ENCODE results near the gene PTTG1. TPM values are rescaled to one million over a fixed set of nuclear protein-coding genes. Genes with fewer than 3 reads are reported as not detected.

PTTG1 gene
- total and polyA plus RNA-seq, 12 donors = 0.32 to 17.5 (median 1.7) TPM; not detected in 1

- H3K27ac ChIP-seq = peak overlapping the region in 8 of 10 donors; percentile 2 to 67 (median 54)
- H3K27me3 ChIP-seq = no peaks in the 10 kb centered on the region
- H3K4me3 ChIP-seq = peak overlapping the region in 9 of 10 donors; percentile 19 to 56 (median 41)
- intact Hi-C loops (cut with DNase I) = no loop called here
- no peaks in the 10 kb centered on the region for H3K9me3 ChIP-seq
- no peaks in the 10 kb centered on the region for H3K36me3 ChIP-seq
- DNase-seq (peak; percentile 72 to 74), ATAC-seq (peak; percentile 79 to 95 (median 90))
- TF ChIP-seq, protein P1, sequence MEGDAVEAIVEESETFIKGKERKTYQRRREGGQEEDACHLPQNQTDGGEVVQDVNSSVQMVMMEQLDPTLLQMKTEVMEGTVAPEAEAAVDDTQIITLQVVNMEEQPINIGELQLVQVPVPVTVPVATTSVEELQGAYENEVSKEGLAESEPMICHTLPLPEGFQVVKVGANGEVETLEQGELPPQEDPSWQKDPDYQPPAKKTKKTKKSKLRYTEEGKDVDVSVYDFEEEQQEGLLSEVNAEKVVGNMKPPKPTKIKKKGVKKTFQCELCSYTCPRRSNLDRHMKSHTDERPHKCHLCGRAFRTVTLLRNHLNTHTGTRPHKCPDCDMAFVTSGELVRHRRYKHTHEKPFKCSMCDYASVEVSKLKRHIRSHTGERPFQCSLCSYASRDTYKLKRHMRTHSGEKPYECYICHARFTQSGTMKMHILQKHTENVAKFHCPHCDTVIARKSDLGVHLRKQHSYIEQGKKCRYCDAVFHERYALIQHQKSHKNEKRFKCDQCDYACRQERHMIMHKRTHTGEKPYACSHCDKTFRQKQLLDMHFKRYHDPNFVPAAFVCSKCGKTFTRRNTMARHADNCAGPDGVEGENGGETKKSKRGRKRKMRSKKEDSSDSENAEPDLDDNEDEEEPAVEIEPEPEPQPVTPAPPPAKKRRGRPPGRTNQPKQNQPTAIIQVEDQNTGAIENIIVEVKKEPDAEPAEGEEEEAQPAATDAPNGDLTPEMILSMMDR (IDR thresholded peaks at IDR 0.05) = no peak
- peaks cover 3 to 66% (median 22%) of the 10 kb centered on the region in 9 donors for H3K4me1 ChIP-seq
- WGBS, 2 donors = 27 to 42% methylated on average over 29 of the region's 29 CpGs
Measured at GRCh38 chr5:160467555-160468362, 46.1 kb downstream of the PTTG1 start.

GRCh38 chr5:160468363-160468975, 46.8 kb downstream of the PTTG1 start:
- intact Hi-C loops (cut with DNase I) = no loop called here
- no peaks in the 10 kb centered on the region for H3K27me3 ChIP-seq
- peak overlapping the region in 7 of 10 donors; percentile 2 to 67 (median 52) for H3K27ac ChIP-seq
- H3K4me1 ChIP-seq = peaks cover 3 to 63% (median 22%) of the 10 kb centered on the region in 9 donors
- H3K36me3 ChIP-seq = no peaks in the 10 kb centered on the region
- ATAC-seq (no peak), DNase-seq (no peak)
- TF ChIP-seq, protein P1 (IDR thresholded peaks at IDR 0.05) = no peak
- no peaks in the 10 kb centered on the region for H3K9me3 ChIP-seq
- WGBS, 2 donors = 57 to 71% methylated on average over 3 of the region's 3 CpGs
- peak overlapping the region in 9 of 10 donors; percentile 19 to 56 (median 41) for H3K4me3 ChIP-seq

- DNase-seq = no peak
- WGBS, 2 donors = 83 to 95% methylated on average over 20 of the region's 20 CpGs
- Histone ChIP-seq H3K27ac (peak overlapping the region in 1 of 10 donors; percentile 62), H3K27me3 (no peaks in the 10 kb centered on the region), H3K4me3 (peak overlapping the region in 5 of 10 donors; percentile 4 to 56 (median 5)), H3K4me1 (peaks cover 3 to 56% (median 22%) of the 10 kb centered on the region in 9 donors), H3K36me3 (no peaks in the 10 kb centered on the region), H3K9me3 (no peaks in the 10 kb centered on the region)
- intact Hi-C loops (cut with DNase I) = no loop called here
- TF ChIP-seq, protein P1 (IDR thresholded peaks at IDR 0.05) = no peak
- no peak for ATAC-seq
Measured at GRCh38 chr5:160469156-160470144, 47.8 kb downstream of the PTTG1 start.

Data from heart right ventricle (tissue), 16 donors.